ENCODE data around the gene PARD3B.

Gene PARD3B

GRCh38 chr2:205141381-205141780, 596.1 kb downstream of the PARD3B start:
- no peak for DNase-seq (ENCODE audit: low read depth)

- DNase-seq (ENCODE audit: low read depth), result no peak
Observed at GRCh38 chr2:205145888-205146287, 600.6 kb downstream of the PARD3B start.

GRCh38 chr2:205148755-205149154, 603.5 kb downstream of the PARD3B start:
- DNase-seq (ENCODE audit: low read depth), result no peak

GRCh38 chr2:205156457-205156856, 611.2 kb downstream of the PARD3B start:
- DNase-seq (ENCODE audit: low read depth), result no peak

- no peak for DNase-seq (ENCODE audit: low read depth)
Observed at GRCh38 chr2:205158404-205158803, 613.1 kb downstream of the PARD3B start.

GRCh38 chr2:205161156-205161839, 616.0 kb downstream of the PARD3B start:
- DNase-seq (ENCODE audit: low read depth), result no peak

GRCh38 chr2:205166745-205167144, 621.5 kb downstream of the PARD3B start:
- no peak for DNase-seq (ENCODE audit: low read depth)

GRCh38 chr2:205169012-205169411, 623.7 kb downstream of the PARD3B start:
- DNase-seq (ENCODE audit: low read depth), result no peak

GRCh38 chr2:205169464-205169863, 624.2 kb downstream of the PARD3B start:
- DNase-seq (ENCODE audit: low read depth), result no peak

- no peak for DNase-seq (ENCODE audit: low read depth)
Observed at GRCh38 chr2:205170399-205170798, 625.1 kb downstream of the PARD3B start.

- DNase-seq (ENCODE audit: low read depth), result no peak
Observed at GRCh38 chr2:205171261-205171940, 626.1 kb downstream of the PARD3B start.

GRCh38 chr2:205175831-205176230, 630.6 kb downstream of the PARD3B start:
- DNase-seq (ENCODE audit: low read depth), result no peak

- no peak for DNase-seq (ENCODE audit: low read depth)
Observed at GRCh38 chr2:205176546-205176945, 631.3 kb downstream of the PARD3B start.

GRCh38 chr2:205177546-205177945, 632.3 kb downstream of the PARD3B start:
- DNase-seq (ENCODE audit: low read depth), result no peak

- DNase-seq (ENCODE audit: low read depth), result no peak
Observed at GRCh38 chr2:205180730-205181129, 635.5 kb downstream of the PARD3B start.

GRCh38 chr2:205187731-205188130, 642.5 kb downstream of the PARD3B start:
- DNase-seq (ENCODE audit: low read depth), result no peak

- no peak for DNase-seq (ENCODE audit: low read depth)
Observed at GRCh38 chr2:205188239-205189138, 643.2 kb downstream of the PARD3B start.

GRCh38 chr2:205189301-205189700, 644.0 kb downstream of the PARD3B start:
- no peak for DNase-seq (ENCODE audit: low read depth)

- DNase-seq (ENCODE audit: low read depth), result no peak
Observed at GRCh38 chr2:205190528-205190927, 645.3 kb downstream of the PARD3B start.

- DNase-seq (ENCODE audit: low read depth), result no peak
Observed at GRCh38 chr2:205193125-205193835, 648.0 kb downstream of the PARD3B start.

GRCh38 chr2:205193836-205194228, 648.6 kb downstream of the PARD3B start:
- no peak for DNase-seq (ENCODE audit: low read depth)

All from HS-5 (cell line).